Peyer's patch (tissue), 4 donors: ENCODE data around the gene ABCC8. TPM values are rescaled to one million over a fixed set of nuclear protein-coding genes. Genes with fewer than 3 reads are reported as not detected.

Source experiments
- DNase-seq, 3 donors: peaks; one replicate each; pipeline ENCODE4 v3.0.0-alpha.2; 2017 to 2019
- H3K27ac ChIP-seq, 4 donors: fragments of 200-600 bp; sonication (generic); one replicate each; pipeline ENCODE4 v1.5.1; 2016 to 2019
- H3K27me3 ChIP-seq, 2 donors: fragments of 200-600 bp; sonication (generic); one replicate each; pipeline ENCODE4 v1.5.1; 2019
- H3K36me3 ChIP-seq, 3 donors: fragments of 200-600 bp; sonication (generic); one replicate each; pipeline ENCODE4 v1.5.1; 2016 to 2019
- H3K4me1 ChIP-seq, 4 donors: fragments of 200-600 bp; sonication (generic); one replicate each; pipeline ENCODE4 v1.5.1; 2016 to 2019
- H3K4me3 ChIP-seq, 4 donors: fragments of 200-600 bp; sonication (generic); 1 replicate in 3 of 4; 2 replicates in 1 of 4; pipeline ENCODE4 v1.5.1; 2016 to 2019; ENCODE audit warnings: mild to moderate bottlenecking in 1 of 4
- H3K9me3 ChIP-seq, 4 donors: fragments of 200-600 bp; sonication (generic); one replicate each; pipeline ENCODE4 v1.5.1; 2016 to 2019; ENCODE audit warnings: mild to moderate bottlenecking in 1 of 4
- CTCF ChIP-seq, 6 experiments: fragments of 450-650 bp in 4 of 6; fragments of 200-600 bp in 2 of 6; sonication (generic) in 1 of 6; IDR thresholded peaks; one replicate each; pipeline ENCODE4 v1.5.1; 2017 to 2019; ENCODE audit warnings: antibody characterized with exemption in 6 of 6, mild to moderate bottlenecking in 3 of 6, moderate library complexity in 1 of 6
- POLR2A ChIP-seq, 2 donors: fragments of 450-650 bp; IDR thresholded peaks; one replicate each; pipeline ENCODE4 v1.5.1; 2017; ENCODE audit warnings: antibody characterized with exemption in 2 of 2, mild to moderate bottlenecking in 2 of 2, moderate library complexity in 2 of 2
- total RNA-seq, 4 donors: library from RNA; depleted of rRNA; stranded (reverse); fragments of >200 nt; gene quantifications; one replicate each; pipeline ENCODE4 v1.1.0, GENCODE V29; 2016

ABCC8 gene
- total RNA-seq, 4 donors from 2014 or later: 7.4 to 301 (median 19.2) TPM

DNA sequence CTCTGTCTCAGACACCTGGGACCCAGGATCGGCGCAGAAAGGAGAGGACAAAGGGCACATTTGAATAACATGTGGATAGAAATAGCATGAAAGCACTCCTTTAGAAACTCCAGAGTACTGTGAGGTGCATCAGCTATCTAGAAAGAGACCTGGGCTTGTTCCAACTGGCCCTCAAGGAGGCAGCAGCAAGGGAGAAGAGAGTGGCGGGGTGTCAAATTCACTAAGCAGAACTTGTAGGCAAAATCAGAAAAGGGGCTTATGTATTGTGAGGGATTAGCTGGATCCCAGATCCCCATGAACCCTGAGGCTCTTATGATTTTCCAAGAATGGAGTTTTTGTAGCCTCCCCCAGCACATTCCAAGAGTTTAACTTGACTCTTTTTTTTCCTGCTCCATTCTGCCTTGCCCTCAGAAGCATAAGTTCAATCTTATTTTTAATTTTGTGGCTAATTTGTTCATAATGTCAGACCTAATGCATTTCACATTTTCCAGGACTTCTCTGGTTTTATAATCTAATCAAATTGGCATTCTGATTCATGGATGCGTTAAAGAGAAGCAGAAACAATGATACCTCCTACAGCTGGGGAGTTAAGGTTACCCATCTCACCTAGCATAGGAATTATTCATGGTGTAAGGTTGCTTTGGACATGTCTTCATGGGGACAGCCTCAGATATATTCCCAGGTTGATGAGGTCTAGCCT, 34.0 kb upstream of the ABCC8 start:
- TF ChIP-seq CTCF (IDR thresholded peaks at IDR 0.05) (no peak), POLR2A (IDR thresholded peaks at IDR 0.05) (no peak)
- Histone ChIP-seq H3K4me1 (no peaks in the 10 kb centered on the region), H3K36me3 (peaks cover 0 to 16% (median 0%) of the 10 kb centered on the region in 3 donors)

GRCh38 chr11:17508791-17509190, 32.1 kb upstream of the ABCC8 start:
- Histone ChIP-seq H3K36me3 (peaks cover 0 to 16% (median 0%) of the 10 kb centered on the region in 3 donors), H3K27ac (no peak overlapping the region), H3K4me3 (no peak overlapping the region), H3K4me1 (no peaks in the 10 kb centered on the region), H3K27me3 (no peaks in the 10 kb centered on the region), H3K9me3 (no peaks in the 10 kb centered on the region)
- no peak for TF ChIP-seq CTCF (IDR thresholded peaks at IDR 0.05)
- TF ChIP-seq POLR2A (IDR thresholded peaks at IDR 0.05): no peak
- no peak for DNase-seq

More for the DNA sequence above, 34.0 kb upstream of the ABCC8 start:
- Histone ChIP-seq H3K27ac (no peak overlapping the region), H3K27me3 (no peaks in the 10 kb centered on the region), H3K9me3 (no peaks in the 10 kb centered on the region), H3K4me3 (no peak overlapping the region)
- DNase-seq: no peak

- no peak overlapping the region for H3K27ac ChIP-seq
- no peak for DNase-seq
- H3K4me3 ChIP-seq: no peak overlapping the region
- no peaks in the 10 kb centered on the region for H3K27me3 ChIP-seq
- H3K9me3 ChIP-seq: no peaks in the 10 kb centered on the region
- H3K4me1 ChIP-seq: no peaks in the 10 kb centered on the region
- TF ChIP-seq CTCF (IDR thresholded peaks at IDR 0.05) (no peak), POLR2A (IDR thresholded peaks at IDR 0.05) (no peak)
- H3K36me3 ChIP-seq: peaks cover 0 to 16% (median 0%) of the 10 kb centered on the region in 3 donors
Observed at GRCh38 chr11:17508306-17508705, 31.7 kb upstream of the ABCC8 start.

- Histone ChIP-seq H3K36me3 (peaks cover 0 to 16% (median 0%) of the 10 kb centered on the region in 3 donors), H3K9me3 (no peaks in the 10 kb centered on the region), H3K27ac (no peak overlapping the region), H3K27me3 (no peaks in the 10 kb centered on the region), H3K4me3 (no peak overlapping the region), H3K4me1 (no peaks in the 10 kb centered on the region)
- DNase-seq: peak in 1 of 3 donors; percentile 20
- TF ChIP-seq POLR2A (IDR thresholded peaks at IDR 0.05) (no peak), CTCF (IDR thresholded peaks at IDR 0.05) (no peak)
Observed at GRCh38 chr11:17507773-17508172, 31.1 kb upstream of the ABCC8 start.

- DNase-seq: peak in 1 of 3 donors; percentile 38
- no peak overlapping the region for H3K4me3 ChIP-seq
- H3K4me1 ChIP-seq: no peaks in the 10 kb centered on the region
- H3K27ac ChIP-seq: no peak overlapping the region
- peaks cover 0 to 16% (median 0%) of the 10 kb centered on the region in 3 donors for H3K36me3 ChIP-seq
- H3K9me3 ChIP-seq: no peaks in the 10 kb centered on the region
- H3K27me3 ChIP-seq: no peaks in the 10 kb centered on the region
- TF ChIP-seq POLR2A (IDR thresholded peaks at IDR 0.05) (no peak), CTCF (IDR thresholded peaks at IDR 0.05) (no peak)
Observed at GRCh38 chr11:17506942-17507341, 30.3 kb upstream of the ABCC8 start.
